Pancreas (tissue), 10 donors: ENCODE measurements around the gene DDX10. TPM values are rescaled to one million over a fixed set of nuclear protein-coding genes. Genes with fewer than 3 reads are reported as not detected.

Experiments used
- ATAC-seq, 4 donors: fragments of 200-7000 bp; cut with Tn5 transposase; one replicate each; pipeline versions ENCODE4 v1.8.0 to v1.9.1; 2020; ENCODE audit warnings: mild to moderate bottlenecking in 4 of 4, moderate library complexity in 4 of 4
- DNase-seq, 6 donors: peaks; one replicate each; pipeline ENCODE4 v3.0.0-alpha.2; 2020
- FAIRE-seq: peaks from 2 replicates; lab custom pipeline; 2012; peaks lifted over from hg19 to GRCh38; lab: Jason Lieb, UNC
- H3K27ac ChIP-seq, 4 donors: fragments of 200-600 bp; sonication (generic); 1 replicate in 3 of 4; 2 replicates in 1 of 4; pipeline versions ENCODE4 v1.5.0 to v1.8.0; 2020
- H3K27me3 ChIP-seq, 4 donors: fragments of 200-600 bp; one replicate each; pipeline ENCODE4 v1.8.0; 2021
- H3K36me3 ChIP-seq, 3 donors: fragments of 200-600 bp; sonication (generic) in 1 of 3; one replicate each; pipeline versions ENCODE4 v1.5.0 to v1.8.0; 2020 to 2021
- H3K4me1 ChIP-seq, 3 donors: fragments of 200-600 bp; one replicate each; pipeline ENCODE4 v1.8.0; 2021
- H3K4me3 ChIP-seq, 4 donors: fragments of 200-600 bp; sonication (generic) in 2 of 4; one replicate each; pipeline versions ENCODE4 v1.5.0 to v1.8.0; 2020 to 2021
- H3K9me3 ChIP-seq, 4 donors: fragments of 200-600 bp; one replicate each; pipeline ENCODE4 v1.8.0; 2021
- CTCF ChIP-seq, 4 donors: fragments of 200-600 bp; sonication (generic) in 3 of 4; IDR thresholded peaks; one replicate each; pipeline versions ENCODE4 v1.5.0 to v1.8.0; 2021; ENCODE audit warnings: antibody characterized with exemption in 4 of 4
- WGBS, 2 donors: extraction: QIAGEN DNeasy Blood & Tissue Kit; methylation state at CpG; one replicate each; pipeline ENCODE4 v1.1.7; 2013; 5-methylcytosine and 5-hydroxymethylcytosine counted together
- intact Hi-C, 3 donors: fragments of 100-400 bp; cut with DNase I; formaldehyde crosslinking; loops; one replicate each; pipeline versions ENCODE4 v1.11.1 to v1.14.2; 2022
- polyA plus RNA-seq, 2 donors: library from polyadenylated mRNA; stranded (reverse); fragments of 200-250 nt; gene quantifications; one replicate each; pipeline ENCODE4 v1.2.3, GENCODE V29; 2013
- total RNA-seq, 6 donors: library from RNA; stranded (reverse); fragmentation: NEBNext Ultra II Directional in 4 of 6; extraction: Animal tissue kit (Norgen Biotek cat#: 25700) in 4 of 6; gene quantifications; one replicate each; pipeline versions ENCODE4 v1.2.1 to v1.2.4, GENCODE V29; 2021 to 2023
- donor health status: healthy with polysubstance abuse.
- donor health status: DM: no; HTN: no; CAD: no; lungs with moderate emphysema.
- donor health status: DM: no; HTN: no; CAD: no.
- donor health status: control.
- donor health status: control.
- donor health status: Bipolar disorder and iron deficiency.
- donor health status: DM: yes; HTN: yes; CAD: no.
- donor health status: DM: no; HTN: no; CAD: no.
- donor health status: DM: no; HTN: no; CAD: no.
- donor health status: DM: yes; HTN: yes; CAD: no.

Gene DDX10
- total and polyA plus RNA-seq, 8 donors = 10.9 to 18.4 (median 16.5) TPM

GRCh38 chr11:108852701-108853100 lies 187.8 kb downstream of the DDX10 start:
- Histone ChIP-seq H3K36me3 (no peaks in the 10 kb centered on the region), H3K4me3 (no peak overlapping the region), H3K4me1 (no peaks in the 10 kb centered on the region), H3K27ac (no peak overlapping the region), H3K9me3 (no peaks in the 10 kb centered on the region), H3K27me3 (no peaks in the 10 kb centered on the region)
- no peak for ATAC-seq
- intact Hi-C loops = no loop called here
- 79 to 89% methylated on average over 1 of the region's 1 CpG for WGBS, 2 donors
- no peak for DNase-seq
- no peak for FAIRE-seq
- TF ChIP-seq CTCF (IDR thresholded peaks at IDR 0.05) = no peak

GRCh38 chr11:108853151-108853550 lies 188.3 kb downstream of the DDX10 start:
- no peak for FAIRE-seq
- ATAC-seq = no peak
- Histone ChIP-seq H3K27me3 (no peaks in the 10 kb centered on the region), H3K36me3 (no peaks in the 10 kb centered on the region), H3K27ac (no peak overlapping the region), H3K4me3 (no peak overlapping the region), H3K4me1 (no peaks in the 10 kb centered on the region), H3K9me3 (no peaks in the 10 kb centered on the region)
- intact Hi-C loops = no loop called here
- no peak for TF ChIP-seq CTCF (IDR thresholded peaks at IDR 0.05)
- no peak for DNase-seq
- WGBS, 2 donors = 79 to 86% methylated on average over 4 of the region's 4 CpGs

DNA sequence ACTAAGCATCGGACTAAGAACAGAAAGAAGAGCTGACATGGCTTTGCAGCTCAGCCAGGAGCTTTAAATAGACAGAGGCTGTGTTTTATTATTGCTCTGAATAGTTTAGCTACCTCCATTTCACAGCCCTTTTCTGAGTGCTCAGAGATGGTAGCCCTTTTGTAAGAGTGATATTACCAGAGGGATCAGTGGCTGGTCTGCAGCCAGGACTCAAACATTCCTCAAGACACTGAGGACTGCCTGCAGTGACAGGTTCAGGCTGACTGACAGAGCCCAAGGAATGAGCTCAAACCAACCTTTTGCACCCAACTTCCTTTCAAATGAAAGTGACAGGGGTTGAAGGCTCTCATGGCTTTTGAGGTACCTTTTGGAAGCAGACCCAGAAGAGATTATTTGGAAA lies 189.0 kb downstream of the DDX10 start:
- Histone ChIP-seq H3K36me3 (no peaks in the 10 kb centered on the region), H3K27me3 (no peaks in the 10 kb centered on the region), H3K9me3 (no peaks in the 10 kb centered on the region), H3K27ac (no peak overlapping the region), H3K4me1 (no peaks in the 10 kb centered on the region), H3K4me3 (no peak overlapping the region)
- FAIRE-seq = no peak
- no peak for DNase-seq
- TF ChIP-seq CTCF (IDR thresholded peaks at IDR 0.05) = no peak
- peak in 1 of 4 donors; percentile 16 for ATAC-seq
- intact Hi-C loops = no loop called here
- 76 to 86% methylated on average over 1 of the region's 1 CpG for WGBS, 2 donors

DNA sequence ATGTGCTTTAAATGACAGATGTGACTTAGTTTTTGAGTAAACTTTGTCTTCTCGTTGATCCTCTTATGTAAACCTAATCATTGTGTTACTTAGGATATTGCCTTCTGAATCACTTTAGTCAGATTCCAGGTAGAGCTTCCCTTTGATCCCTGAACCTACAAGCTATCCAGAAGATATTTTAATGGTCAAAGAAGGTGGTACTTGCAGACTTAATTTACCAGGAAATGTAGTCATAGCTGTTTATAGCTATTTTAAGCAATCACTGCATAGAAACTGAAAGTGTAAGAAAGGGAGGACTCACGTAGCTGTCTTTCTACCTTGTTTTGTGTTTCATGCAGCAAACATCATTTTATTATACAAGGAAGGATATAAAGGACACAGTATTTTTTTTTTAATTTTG lies 189.5 kb downstream of the DDX10 start:
- intact Hi-C loops = no loop called here
- no peak for TF ChIP-seq CTCF (IDR thresholded peaks at IDR 0.05)
- FAIRE-seq (no peak), DNase-seq (no peak), ATAC-seq (peak in 2 of 4 donors; percentile 24 to 25)
- H3K4me1 ChIP-seq = no peaks in the 10 kb centered on the region
- H3K9me3 ChIP-seq = no peaks in the 10 kb centered on the region
- H3K27ac ChIP-seq = no peak overlapping the region
- H3K27me3 ChIP-seq = no peaks in the 10 kb centered on the region
- H3K4me3 ChIP-seq = no peak overlapping the region
- WGBS, 2 donors = 64 to 79% methylated on average over 2 of the region's 2 CpGs
- H3K36me3 ChIP-seq = no peaks in the 10 kb centered on the region

GRCh38 chr11:108857382-108857781 lies 192.5 kb downstream of the DDX10 start:
- Histone ChIP-seq H3K9me3 (no peaks in the 10 kb centered on the region), H3K27ac (no peak overlapping the region), H3K36me3 (no peaks in the 10 kb centered on the region), H3K4me1 (no peaks in the 10 kb centered on the region), H3K27me3 (no peaks in the 10 kb centered on the region), H3K4me3 (no peak overlapping the region)
- WGBS, 2 donors = 60 to 63% methylated on average over 5 of the region's 5 CpGs
- FAIRE-seq = no peak
- ATAC-seq = peak; percentile 30 to 85 (median 72)
- intact Hi-C loops = no loop called here
- DNase-seq = peak in 1 of 6 donors; percentile 16
- TF ChIP-seq CTCF (IDR thresholded peaks at IDR 0.05) = no peak
